GM12878 (cell line): ENCODE measurements around the gene SECTM1. TPM values are rescaled to one million over a fixed set of nuclear protein-coding genes. Genes with fewer than 3 reads are reported as not detected.

Experiments
- ATAC-seq: fragments of 200-7000 bp; cut with Tn5 transposase; 3 replicates; pipeline ENCODE4 v1.9.1; 2020; ENCODE audit warnings: mild to moderate bottlenecking, moderate library complexity
- BruUV-seq: library from RNA; stranded (reverse); fragments of 400-500 nt; replicated peaks from 2 replicates; lab custom pipeline; 2021; lab: Mats Ljungman, UMichigan
- CTCF ChIA-PET: fragments of 300-600 bp; sonication (Branson Sonifier 250); formaldehyde crosslinking; extraction: SDS; loops from one replicate; lab custom pipeline; 2021; ENCODE audit warnings: inconsistent platforms; lab: Yijun Ruan, JAX
- POLR2A ChIA-PET: fragments of 350-600 bp; formaldehyde crosslinking; extraction: SDS; loops from one replicate; lab custom pipeline; 2021; ENCODE audit warnings: inconsistent platforms; lab: Charles Lee
- RAD21 ChIA-PET: fragments of 300-600 bp; sonication (Branson Sonifier 250); formaldehyde crosslinking; loops from one replicate; lab custom pipeline; 2023; ENCODE audit warnings: antibody characterized with exemption; ENCODE audit not compliant: unreplicated experiment; lab: Charles Lee
- SMC1A ChIA-PET: fragments of 300-600 bp; sonication (Branson Sonifier 250); formaldehyde crosslinking; loops from one replicate; lab custom pipeline; 2023; ENCODE audit not compliant: unreplicated experiment, uncharacterized antibody; lab: Charles Lee
- DNase-seq: peaks from one replicate; pipeline ENCODE4 v3.0.0-alpha.2; 2011; ENCODE audit warnings: low read depth, low spot score
- FAIRE-seq: peaks from 3 replicates; lab custom pipeline; 2011; peaks lifted over from hg19 to GRCh38; lab: Jason Lieb, UNC
- H2AFZ ChIP-seq: 2 replicates; pipeline ENCODE4 v1.6.0; 2011; ENCODE audit warnings: low read depth, low read length, control low read depth; ENCODE audit not compliant: control insufficient read depth
- H3K27ac ChIP-seq: 2 replicates; pipeline ENCODE4 v1.5.1; 2011; ENCODE audit warnings: control low read depth; ENCODE audit not compliant: control insufficient read depth, insufficient read depth
- H3K27me3 ChIP-seq, 2 experiments: replicated peaks in 1 of 2; 2 replicates each; pipeline versions ENCODE4 v1.6.0 to v1.6.1; 2011; ENCODE audit warnings: low read length in 1 of 2; ENCODE audit not compliant: control insufficient read depth in 2 of 2, insufficient read depth in 2 of 2
- H3K36me3 ChIP-seq, 2 experiments: 2 replicates each; pipeline ENCODE4 v1.5.1; 2011; ENCODE audit warnings: low read length in 1 of 2; ENCODE audit not compliant: control insufficient read depth in 2 of 2, insufficient read depth in 2 of 2
- H3K4me1 ChIP-seq: 2 replicates; pipeline ENCODE4 v1.6.1; 2011; ENCODE audit warnings: mild to moderate bottlenecking, low read length, moderate library complexity, mixed read lengths; ENCODE audit not compliant: control insufficient read depth, insufficient read depth
- H3K4me2 ChIP-seq: 2 replicates; pipeline ENCODE4 v1.6.0; 2011; ENCODE audit warnings: control low read depth; ENCODE audit not compliant: control insufficient read depth, insufficient read depth
- H3K4me3 ChIP-seq: fragments of 200-600 bp; sonication (generic); 2 replicates; pipeline ENCODE4 v1.5.1; 2016
- H3K79me2 ChIP-seq: 2 replicates; pipeline ENCODE4 v1.6.0; 2011; ENCODE audit warnings: low read length; ENCODE audit not compliant: control insufficient read depth, insufficient read depth
- H3K9ac ChIP-seq: 2 replicates; pipeline ENCODE4 v1.8.0; 2011; ENCODE audit warnings: low read length, control low read depth, mixed read lengths; ENCODE audit not compliant: control insufficient read depth, insufficient read depth
- H3K9me3 ChIP-seq: replicated peaks from 3 replicates; pipeline ENCODE4 v1.5.1; 2011; ENCODE audit warnings: mild to moderate bottlenecking, low read length; ENCODE audit not compliant: control insufficient read depth, insufficient read depth
- H4K20me1 ChIP-seq: 2 replicates; pipeline ENCODE4 v1.6.0; 2011; ENCODE audit not compliant: control insufficient read depth, insufficient read depth
- BCL11A ChIP-seq: IDR thresholded peaks from 2 replicates; pipeline ENCODE4 v1.6.1; 2011; ENCODE audit warnings: low read depth, low read length
- FOXK2 ChIP-seq: fragments of 450-650 bp; IDR thresholded peaks from 2 replicates; pipeline ENCODE4 v1.6.1; 2017; ENCODE audit warnings: mild to moderate bottlenecking, moderate library complexity
- TCF12 ChIP-seq: IDR thresholded peaks from 2 replicates; pipeline ENCODE4 v1.6.1; 2011; ENCODE audit warnings: low read depth, mild to moderate bottlenecking, low read length
- ZZZ3 ChIP-seq: IDR thresholded peaks from 2 replicates; pipeline ENCODE4 v1.6.1; 2011; ENCODE audit warnings: low read depth; ENCODE audit not compliant: control insufficient read depth, insufficient read length
- WGBS: methylation state at CpG from one replicate; pipeline ENCODE4 v1.1.6; 2016; ENCODE audit warnings: low lambda C conversion rate; ENCODE audit not compliant: insufficient replicate concordance, insufficient coverage; ENCODE audit errors: missing lambda C conversion rate; 5-methylcytosine and 5-hydroxymethylcytosine counted together
- in situ Hi-C: fragments of 300-500 bp; cut with MboI; formaldehyde crosslinking; loops from 9 replicates; pipeline ENCODE4 v1.14.3; 2018; ENCODE audit warnings: mixed read lengths
- intact Hi-C: fragments of 100-400 bp; cut with micrococcal nuclease; formaldehyde crosslinking; loops from one replicate; pipeline ENCODE4 v1.14.2; 2022; ENCODE audit not compliant: unreplicated experiment
- polyA plus RNA-seq, 11 experiments: library from polyadenylated mRNA; depleted of rRNA in 4 of 11; unstranded in 6 of 11; stranded (reverse) in 5 of 11; fragments of >200 nt; fragmentation: Nextera tagmentation in 4 of 11; fragmentation: Illumina TruSeq in 1 of 11; extraction: Ambion mirVana in 4 of 11; extraction: Trizol in 1 of 11; gene quantifications; 1 replicate in 1 of 11; 2 replicates in 10 of 11; pipeline versions ENCODE4 v1.2.1 to v1.2.3, GENCODE V29; 2011 to 2016; ENCODE audit warnings: inconsistent platforms in 2 of 11, missing spikeins in 2 of 11, low read depth in 1 of 11
- total RNA-seq, 4 experiments: library from RNA; depleted of rRNA in 3 of 4; stranded (reverse); fragments of >200 nt in 3 of 4; fragmentation: Illumina TruSeq in 1 of 4; extraction: Trizol in 1 of 4; gene quantifications; 2 replicates each; pipeline versions ENCODE4 v1.2.1 to v1.2.3, GENCODE V29; 2013 to 2021
- TF ChIP-seq, protein P1 (sequence below): IDR thresholded peaks from 2 replicates; pipeline ENCODE4 v1.6.1; 2011; ENCODE audit warnings: mild to moderate bottlenecking, low read depth, low read length, moderate library complexity; ENCODE audit not compliant: insufficient replicate concordance

Gene SECTM1
- total and polyA plus RNA-seq, 10 of the 15 experiments (the other 5 are each of a cell fraction or from before 2014, with no cell fraction given): 0.10 to 0.13 (median 0.12) TPM; not detected in 7

DNA sequence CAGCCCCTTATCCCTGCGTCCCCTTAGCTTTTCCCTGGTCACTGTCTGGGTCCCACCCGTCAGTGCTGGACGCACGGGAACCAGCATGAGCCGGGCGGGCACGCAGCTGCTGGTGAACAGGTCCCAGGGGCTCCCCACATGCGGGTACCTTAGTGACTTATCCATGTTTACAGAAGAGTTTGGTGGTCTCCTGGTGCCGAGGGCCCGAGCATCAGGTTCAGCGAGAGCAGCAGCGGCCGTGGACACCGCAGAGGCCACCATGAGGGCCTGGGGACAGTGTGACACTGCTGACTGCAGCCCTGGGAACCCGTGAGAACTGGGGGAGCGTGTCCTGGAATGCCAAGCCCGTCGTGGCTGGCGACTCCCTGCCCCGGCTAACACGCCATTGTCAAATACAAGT, 22.7 kb downstream of the SECTM1 start:
- Histone ChIP-seq H3K79me2 (no peaks in the 10 kb centered on the region), H3K4me2 (no peak overlapping the region), H4K20me1 (no peaks in the 10 kb centered on the region), H3K27me3 (peaks cover 0 to 2% of the 10 kb centered on the region in 2 experiments; a peak in 3 of 4 replicates), H3K9me3 (no peaks in the 10 kb centered on the region), H3K27ac (no peak overlapping the region), H3K9ac (no peak overlapping the region), H3K4me1 (no peaks in the 10 kb centered on the region; the same call in 1 of the 2 replicates), H3K36me3 (no peaks in the 10 kb centered on the region), H2AFZ (no peak overlapping the region), H3K4me3 (no peak overlapping the region)
- FAIRE-seq: no peak
- RAD21 ChIA-PET: no interaction called here
- no peak for DNase-seq
- no TSS peak for BruUV-seq
- CTCF ChIA-PET: interaction anchor here (1.0 kb wide), 2 partner anchors 10 kb away, joined by 3 read pairs; no protein-coding TSS in a partner anchor
- TF ChIP-seq, protein P1, sequence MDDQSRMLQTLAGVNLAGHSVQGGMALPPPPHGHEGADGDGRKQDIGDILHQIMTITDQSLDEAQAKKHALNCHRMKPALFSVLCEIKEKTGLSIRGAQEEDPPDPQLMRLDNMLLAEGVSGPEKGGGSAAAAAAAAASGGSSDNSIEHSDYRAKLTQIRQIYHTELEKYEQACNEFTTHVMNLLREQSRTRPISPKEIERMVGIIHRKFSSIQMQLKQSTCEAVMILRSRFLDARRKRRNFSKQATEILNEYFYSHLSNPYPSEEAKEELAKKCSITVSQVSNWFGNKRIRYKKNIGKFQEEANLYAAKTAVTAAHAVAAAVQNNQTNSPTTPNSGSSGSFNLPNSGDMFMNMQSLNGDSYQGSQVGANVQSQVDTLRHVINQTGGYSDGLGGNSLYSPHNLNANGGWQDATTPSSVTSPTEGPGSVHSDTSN: no peak
- TF ChIP-seq FOXK2: no peak
- no peak for TF ChIP-seq TCF12
- TF ChIP-seq BCL11A: no peak
- no peak for TF ChIP-seq ZZZ3
- ATAC-seq: no peak
- WGBS: 40% methylated on average over 21 of the region's 21 CpGs
- intact Hi-C loops: no loop called here
- POLR2A ChIA-PET: interaction anchor here (6.2 kb wide), 1 partner anchor 9 kb away, joined by 32 read pairs; no protein-coding TSS in a partner anchor
- in situ Hi-C loops: no loop called here
- SMC1A ChIA-PET: interaction anchor here (2.5 kb wide), 1 partner anchor 10 kb away, joined by 9 read pairs; no protein-coding TSS in a partner anchor
